NCI-H69 (cell line): ENCODE results near the gene MARK4.

Source experiments
- DNase-seq: peaks from one replicate; lab custom pipeline; 2025; lab: John Stamatoyannopoulos, UW

MARK4 gene

DNA sequence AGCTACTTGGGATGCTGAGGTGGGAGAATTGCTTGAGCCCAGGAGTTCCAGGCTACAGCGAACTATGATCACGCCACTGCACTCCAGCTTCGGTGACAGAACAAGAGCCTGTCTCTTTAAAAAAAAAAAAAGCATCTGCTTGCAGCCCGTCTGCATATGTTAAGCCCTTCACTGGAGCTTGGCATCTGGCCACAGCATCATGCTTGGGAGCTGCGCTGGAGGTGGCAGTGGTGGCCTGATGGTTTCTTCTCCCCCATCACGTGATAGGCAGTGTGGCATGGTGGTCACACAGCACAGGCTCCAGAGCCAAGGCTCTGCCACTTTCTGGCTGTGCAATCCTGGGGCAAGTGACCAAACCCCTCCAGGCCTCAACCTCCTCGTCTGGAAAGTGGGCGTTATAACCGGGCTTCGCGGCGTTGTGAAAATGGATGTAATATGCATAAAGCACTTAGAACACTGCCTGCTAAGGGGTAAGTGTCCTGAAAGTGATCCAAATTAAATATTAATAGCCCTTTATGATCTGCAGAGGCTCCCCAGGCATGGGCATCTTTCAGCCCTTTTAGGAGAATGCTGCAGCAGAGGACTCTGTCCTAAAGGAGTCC is 24.4 kb downstream of the MARK4 start:
- peak; percentile 33 for DNase-seq

DNA sequence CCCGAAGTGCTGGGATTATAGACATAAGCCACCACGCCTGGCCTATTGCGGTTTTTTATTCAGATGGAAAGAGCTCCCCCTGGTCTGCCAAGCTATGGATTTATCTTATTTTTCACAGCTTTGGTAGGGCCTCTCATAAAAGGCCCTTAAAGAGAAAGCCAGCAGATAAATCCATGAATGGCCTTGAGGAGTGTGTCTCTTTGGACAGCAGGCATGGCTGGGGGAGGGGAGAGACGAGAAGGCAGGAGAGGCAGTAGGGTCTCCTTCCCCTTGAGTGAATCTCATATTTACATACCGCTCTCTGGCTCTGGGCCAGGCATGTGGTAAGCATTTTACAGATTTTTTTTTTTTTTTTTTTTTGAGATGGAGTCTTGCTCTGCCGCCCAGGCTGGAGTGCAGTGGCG is 25.2 kb downstream of the MARK4 start:
- DNase-seq: peak; percentile 72

DNA sequence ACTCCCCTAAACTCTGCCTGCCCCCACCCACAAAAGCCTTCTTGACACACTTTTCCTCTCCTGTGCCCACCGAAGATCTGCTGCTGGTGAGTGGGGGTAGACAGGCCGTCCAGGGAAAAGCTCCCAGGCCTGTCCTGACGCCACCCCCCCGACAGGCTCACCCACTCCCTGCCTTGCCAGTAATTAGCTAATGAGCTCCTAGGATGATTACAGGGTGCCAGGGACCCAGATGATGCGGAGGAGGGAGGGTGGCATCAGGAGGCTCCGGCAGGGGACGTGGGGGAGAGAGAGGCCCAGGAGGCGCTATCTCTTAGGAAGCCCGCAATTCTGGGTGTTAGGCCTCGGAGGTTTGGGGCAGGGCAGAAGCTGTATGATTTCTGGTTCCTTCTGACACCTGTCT is 27.0 kb downstream of the MARK4 start:
- peak; percentile 13 for DNase-seq

DNA sequence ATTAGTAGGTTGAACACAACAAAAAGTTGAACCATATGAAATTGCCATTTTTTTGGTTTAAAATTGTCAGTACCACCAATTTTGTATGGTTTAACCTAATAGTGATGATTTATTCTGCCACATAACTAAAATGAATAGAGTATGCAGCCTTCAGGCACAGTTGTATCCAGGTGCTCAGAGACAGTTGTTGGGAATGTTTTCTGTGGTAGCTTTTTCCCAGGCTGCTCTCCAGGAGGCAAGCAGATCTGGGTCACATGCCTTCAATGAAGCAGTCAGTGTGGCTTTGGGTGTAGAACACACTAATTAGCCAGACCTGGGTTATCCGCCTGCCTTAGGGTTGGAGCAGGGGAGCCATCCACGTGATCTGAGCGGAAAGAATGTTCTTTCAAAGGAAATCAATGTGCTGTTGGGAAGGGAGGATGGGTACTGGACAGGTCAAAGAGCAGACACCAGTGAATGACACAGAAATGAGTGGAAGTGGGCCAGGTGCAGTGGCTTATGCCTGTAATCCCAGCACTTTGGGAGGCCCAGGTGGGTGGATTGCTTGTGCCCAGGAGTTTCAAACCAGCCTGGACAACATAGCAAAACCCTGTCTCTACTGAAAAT is 28.6 kb downstream of the MARK4 start:
- no peak for DNase-seq

DNA sequence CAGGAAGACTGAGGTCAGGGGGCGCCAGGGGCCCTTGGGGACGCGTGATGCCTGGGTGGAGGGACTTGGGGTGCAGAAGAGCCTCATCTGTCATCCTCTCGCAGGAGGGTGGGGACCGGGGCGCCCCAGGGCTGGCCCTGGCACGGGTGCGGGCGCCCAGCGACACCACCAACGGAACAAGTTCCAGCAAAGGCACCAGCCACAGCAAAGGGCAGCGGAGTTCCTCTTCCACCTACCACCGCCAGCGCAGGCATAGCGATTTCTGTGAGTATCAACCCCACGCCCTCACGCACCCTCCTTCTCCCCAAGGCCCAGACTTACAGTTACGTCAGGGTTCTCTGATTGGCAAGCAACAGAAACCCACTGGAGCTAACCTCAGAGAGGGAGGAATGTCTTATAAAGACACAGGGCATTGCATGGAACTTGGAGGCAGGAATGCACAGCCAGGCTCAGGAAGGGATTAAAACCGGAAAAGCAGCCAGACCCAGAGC is 29.4 kb downstream of the MARK4 start:
- no peak for DNase-seq

DNA sequence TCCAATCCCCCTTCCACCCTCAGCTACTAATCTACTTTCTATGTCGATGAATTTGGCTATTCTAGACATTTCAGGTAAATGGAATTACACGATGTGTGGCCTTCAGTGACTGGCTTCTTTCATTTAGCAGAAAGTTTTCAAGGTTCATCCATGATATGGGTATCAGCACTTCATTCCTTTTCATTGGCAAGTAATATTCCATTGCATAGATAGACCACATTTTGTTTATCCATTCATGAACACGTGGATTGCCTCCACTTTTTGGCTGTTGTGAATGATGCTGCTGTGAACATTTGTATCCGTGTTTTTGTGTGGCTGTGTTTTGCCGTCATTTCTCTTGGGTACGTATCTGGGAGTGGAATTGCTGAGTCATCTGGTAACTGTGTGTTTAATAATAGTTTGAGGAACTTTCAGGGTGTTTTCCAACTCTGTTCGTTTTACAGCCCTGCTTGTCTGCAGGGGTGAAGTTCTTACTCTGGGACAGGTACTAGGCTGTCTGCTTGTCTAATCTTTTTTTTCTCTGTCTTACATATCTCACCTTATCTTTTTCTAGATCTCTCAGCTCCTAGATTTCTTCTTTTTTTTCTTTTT is 32.5 kb downstream of the MARK4 start:
- DNase-seq: no peak

DNA sequence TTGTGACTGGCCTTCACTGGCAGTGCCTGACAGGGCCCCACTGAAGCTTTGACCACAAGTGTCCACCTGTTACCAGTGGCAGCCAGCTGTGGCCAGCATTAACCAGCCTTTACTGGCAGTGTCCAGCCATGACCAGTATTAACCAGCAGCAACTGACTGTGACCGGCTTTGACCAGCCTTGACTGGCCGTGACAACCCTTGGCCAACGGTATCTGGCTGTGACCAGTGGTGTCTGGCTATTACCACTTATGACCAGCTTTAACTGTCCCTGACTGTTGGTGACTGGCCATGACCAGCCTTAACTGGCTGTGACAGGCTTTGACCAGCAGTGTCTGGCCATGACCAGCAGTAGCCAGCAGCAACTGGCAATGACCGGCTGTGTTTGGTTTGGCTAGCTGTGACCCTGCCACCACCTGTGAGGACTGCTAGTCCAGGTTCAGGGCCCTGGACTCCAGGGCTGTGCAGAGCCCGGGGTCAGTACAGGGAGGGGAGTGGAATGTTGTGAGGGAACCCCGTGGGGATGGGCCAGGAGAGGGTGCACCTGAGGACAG is 39.4 kb downstream of the MARK4 start:
- DNase-seq: no peak

DNA sequence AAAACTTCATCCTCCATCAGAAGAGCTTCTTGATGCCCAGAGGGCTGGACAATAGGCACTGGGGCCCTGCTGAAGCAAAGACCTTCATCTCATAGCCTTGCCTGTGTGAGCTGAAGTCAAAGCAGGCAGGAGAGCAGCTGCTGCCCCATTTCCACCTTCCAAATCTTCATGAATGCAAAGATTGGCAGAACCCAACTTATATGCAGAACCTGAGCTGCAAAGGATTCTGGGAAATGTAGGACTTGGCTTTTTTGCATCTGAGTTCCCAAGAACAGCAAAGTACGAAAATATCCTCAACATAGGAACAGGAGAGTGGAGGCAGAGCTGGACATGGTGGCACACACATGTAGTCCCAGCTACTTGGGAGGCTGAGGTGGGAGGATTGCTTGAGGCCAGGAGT is 40.8 kb downstream of the MARK4 start:
- no peak for DNase-seq

DNA sequence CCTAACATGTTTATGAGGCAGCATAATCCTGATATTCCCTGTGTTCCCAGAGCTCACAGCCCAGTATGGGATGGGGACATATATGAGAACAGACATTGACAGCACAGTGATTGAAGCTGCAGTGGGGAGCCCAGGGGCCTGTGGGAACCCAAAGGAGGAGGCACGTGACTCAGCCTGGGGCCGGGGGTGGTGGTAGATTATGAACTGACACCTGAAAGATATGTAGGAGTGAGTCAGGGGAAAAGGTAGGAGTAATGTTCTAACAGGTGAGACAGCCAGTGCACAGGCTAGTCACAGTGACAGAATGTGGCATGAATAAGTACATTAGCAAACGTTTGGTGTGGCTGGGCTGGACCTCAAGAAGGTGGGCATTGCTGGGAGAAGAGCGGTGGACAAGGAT is 42.6 kb downstream of the MARK4 start:
- DNase-seq: no peak

DNA sequence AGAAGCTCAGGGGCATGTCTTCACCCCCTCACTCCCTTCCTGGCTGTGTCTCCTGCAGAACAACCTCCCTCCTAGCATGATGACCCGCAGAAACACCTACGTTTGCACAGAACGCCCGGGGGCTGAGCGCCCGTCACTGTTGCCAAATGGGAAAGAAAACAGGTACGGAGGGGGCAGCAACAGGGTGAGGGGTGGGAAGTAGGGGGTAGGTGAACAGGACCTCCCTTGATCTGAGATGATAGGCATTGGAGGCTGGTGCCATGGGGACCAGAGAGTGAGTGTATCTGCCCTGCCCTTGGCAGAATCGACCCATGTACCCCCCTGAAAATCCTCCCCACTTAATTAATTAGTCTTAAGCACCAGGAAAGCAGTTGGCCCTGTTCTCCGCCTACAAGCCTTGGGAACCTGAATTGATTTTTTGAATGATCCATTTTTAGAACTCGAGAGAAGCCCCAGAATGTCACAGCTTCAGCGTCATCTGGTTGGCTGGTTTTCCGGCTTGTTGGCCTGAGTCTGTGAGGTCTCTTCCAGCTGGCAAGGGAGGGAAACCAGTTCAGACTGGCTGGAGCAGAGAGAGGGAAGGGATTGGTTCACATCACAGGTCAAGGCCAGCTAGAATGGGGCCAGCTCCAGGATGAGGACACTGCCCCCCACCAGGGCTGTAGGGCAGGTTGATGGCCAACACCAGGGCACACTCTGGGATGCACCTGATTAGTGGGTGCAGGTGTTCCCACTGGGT is 43.4 kb downstream of the MARK4 start:
- no peak for DNase-seq

DNA sequence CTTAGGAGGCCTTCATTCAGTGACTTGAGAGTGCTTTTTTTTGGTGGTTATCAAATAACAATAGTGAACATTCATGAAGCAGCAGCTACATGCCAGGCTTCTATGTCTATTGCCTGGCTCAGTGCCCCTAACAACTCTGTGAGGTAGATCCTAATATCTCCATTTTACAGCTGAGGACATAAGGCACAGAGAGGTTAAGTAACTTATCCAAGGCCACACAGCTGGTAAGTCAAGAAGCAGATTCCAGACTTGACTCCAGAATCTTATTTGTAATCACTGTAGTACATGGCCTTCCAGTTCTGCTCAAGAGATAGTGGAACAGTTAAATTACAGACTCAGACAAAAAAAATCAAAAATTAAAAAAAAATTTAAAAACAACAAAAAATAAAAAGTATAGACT is 44.8 kb downstream of the MARK4 start:
- no peak for DNase-seq

DNA sequence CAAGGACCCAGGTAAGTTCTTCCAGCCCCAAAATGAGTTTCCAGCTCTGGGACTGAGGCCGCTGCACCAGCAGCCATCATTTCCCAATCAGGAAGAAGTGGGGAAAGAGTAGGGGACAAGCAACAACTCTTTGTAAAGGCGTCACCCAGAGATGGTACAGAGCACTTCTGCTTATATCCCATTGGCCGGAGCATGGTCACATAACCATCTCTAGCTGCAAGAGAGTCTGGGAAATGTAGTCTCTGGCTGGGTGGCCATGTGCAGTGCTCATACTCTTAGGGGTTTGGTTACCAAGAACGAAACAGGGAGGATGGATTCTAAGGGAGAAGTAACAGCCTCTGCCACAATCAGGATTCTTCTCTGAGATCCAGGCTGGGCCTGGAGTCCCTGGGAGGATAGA is 45.3 kb downstream of the MARK4 start:
- DNase-seq: no peak

DNA sequence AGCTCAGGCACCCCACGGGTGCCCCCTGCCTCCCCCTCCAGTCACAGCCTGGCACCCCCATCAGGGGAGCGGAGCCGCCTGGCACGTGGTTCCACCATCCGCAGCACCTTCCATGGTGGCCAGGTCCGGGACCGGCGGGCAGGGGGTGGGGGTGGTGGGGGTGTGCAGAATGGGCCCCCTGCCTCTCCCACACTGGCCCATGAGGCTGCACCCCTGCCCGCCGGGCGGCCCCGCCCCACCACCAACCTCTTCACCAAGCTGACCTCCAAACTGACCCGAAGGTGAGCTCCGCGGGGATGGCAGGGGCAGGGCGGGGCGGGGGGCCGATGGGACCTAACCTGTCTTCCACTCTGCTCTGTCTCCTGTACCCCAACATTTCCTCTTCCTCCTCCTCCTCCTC is 46.6 kb downstream of the MARK4 start:
- no peak for DNase-seq

DNA sequence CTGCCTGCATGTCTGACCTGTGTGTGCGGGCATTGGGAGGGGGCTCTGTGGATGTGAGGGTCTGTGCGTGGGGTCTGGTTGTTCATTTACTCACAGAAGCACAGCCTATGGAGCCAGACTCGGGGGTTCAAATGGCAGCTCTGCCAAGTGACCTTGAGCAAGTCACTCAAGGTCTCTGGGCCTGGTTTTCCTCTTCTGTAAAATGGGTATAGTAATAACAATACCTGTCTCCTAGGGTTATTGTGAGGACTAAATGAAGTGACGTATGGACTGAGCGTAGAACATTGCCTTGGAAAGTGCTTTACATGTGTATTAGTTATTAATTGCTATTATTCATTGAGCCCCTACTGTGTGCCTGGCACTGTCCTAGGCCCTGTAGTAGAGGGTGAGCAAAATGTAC is 47.2 kb downstream of the MARK4 start:
- no peak for DNase-seq

DNA sequence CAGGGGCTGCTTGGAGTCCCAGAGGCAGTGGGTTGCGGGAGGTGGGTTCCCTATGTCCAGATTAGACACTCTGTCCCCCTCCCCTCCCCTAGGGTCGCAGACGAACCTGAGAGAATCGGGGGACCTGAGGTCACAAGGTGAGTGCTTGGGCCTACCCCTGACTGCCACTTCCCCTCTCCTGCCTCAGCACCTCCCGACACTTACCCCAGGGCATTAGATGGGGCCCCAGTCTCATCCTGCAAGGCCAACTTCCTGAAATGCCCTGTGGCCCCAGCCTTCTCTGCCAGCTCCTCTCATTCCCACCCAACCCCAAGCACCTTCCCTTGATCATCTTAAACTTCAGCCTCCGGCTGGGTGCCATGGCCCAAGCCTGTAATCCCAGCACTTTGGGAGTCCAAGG is 48.6 kb downstream of the MARK4 start:
- no peak for DNase-seq

DNA sequence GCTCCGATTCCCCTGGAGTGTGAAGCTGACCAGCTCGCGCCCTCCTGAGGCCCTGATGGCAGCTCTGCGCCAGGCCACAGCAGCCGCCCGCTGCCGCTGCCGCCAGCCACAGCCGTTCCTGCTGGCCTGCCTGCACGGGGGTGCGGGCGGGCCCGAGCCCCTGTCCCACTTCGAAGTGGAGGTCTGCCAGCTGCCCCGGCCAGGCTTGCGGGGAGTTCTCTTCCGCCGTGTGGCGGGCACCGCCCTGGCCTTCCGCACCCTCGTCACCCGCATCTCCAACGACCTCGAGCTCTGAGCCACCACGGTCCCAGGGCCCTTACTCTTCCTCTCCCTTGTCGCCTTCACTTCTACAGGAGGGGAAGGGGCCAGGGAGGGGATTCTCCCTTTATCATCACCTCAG is 51.3 kb downstream of the MARK4 start:
- no peak for DNase-seq

DNA sequence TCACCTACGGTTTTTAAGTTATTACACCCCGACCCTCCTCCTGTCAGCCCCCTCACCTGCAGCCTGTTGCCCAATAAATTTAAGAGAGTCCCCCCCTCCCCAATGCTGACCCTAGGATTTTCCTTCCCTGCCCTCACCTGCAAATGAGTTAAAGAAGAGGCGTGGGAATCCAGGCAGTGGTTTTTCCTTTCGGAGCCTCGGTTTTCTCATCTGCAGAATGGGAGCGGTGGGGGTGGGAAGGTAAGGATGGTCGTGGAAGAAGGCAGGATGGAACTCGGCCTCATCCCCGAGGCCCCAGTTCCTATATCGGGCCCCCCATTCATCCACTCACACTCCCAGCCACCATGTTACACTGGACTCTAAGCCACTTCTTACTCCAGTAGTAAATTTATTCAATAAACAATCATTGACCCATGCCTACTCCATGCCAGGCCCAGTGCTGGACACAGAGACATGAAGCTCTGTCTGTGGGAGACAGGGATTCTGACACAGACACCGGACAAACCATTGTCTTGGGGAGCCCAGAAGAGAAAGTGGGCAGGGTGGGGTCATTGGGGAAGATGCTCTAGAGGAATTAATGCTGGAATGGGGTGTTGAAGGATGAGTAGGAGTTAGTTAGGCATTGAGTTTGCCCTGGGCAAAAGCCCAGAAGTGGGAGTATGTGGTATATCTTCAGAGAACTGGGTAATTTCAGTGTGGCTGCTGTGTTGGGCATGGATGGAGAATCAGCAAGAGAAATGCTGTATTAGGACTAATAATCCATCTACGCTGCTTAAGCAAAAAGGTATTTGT is 52.4 kb downstream of the MARK4 start:
- DNase-seq: no peak

DNA sequence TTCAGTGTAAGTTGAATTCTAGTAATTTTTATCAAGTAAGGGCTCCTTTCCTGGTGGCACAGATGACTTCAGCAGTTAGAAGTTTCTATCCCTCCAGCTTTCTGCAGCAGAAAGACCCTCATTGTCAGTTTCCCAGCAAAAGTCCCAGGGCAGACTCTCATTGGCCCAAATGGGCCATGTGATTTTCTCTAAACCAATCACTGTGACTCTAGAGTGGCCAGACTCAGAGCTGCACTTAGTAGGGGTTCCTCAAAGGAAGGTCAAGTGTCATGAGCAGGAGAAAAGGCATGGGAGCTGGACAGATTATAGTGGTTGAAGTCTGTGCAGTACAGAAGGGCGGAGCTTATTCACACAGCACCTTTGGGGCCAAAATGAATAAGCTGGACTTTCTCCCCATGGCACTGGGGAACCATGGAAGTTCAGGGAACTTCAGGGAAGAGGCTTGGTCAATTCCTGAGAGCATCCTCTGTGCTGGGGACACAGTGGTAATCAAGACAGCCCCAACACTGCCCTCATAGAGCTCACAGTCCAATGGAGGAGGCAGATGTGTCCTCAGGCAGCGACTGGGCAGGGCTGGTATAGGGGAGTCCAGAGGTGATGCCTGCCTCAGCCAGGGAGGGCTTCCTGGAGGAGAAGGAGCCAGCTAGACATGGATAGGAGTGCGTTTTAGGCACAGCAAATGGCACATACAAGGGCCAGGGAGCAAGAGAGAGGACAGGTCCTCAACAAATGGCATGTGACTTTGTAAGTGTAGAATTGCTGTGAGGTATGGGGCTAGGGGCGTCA is 53.3 kb downstream of the MARK4 start:
- no peak for DNase-seq

DNA sequence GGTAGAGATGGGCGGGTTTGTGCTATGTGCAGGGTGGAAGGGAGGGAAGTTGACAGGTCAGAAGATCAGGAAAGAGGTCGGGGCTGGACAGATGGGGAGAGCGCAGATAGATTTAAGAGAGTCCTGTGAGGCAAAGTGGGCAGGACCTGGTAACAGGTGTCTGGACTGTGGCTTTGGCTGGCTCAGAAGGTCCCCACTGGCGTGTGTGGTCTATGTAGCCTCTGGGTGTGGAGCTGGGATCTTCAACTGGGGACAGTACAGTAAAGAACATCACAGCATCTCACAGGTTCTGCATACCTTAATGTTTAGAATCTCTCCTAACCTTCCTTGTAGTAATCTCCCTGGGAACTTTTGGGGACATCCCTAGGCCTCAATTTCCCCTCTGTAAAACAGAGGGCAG is 53.9 kb downstream of the MARK4 start:
- DNase-seq: no peak

DNA sequence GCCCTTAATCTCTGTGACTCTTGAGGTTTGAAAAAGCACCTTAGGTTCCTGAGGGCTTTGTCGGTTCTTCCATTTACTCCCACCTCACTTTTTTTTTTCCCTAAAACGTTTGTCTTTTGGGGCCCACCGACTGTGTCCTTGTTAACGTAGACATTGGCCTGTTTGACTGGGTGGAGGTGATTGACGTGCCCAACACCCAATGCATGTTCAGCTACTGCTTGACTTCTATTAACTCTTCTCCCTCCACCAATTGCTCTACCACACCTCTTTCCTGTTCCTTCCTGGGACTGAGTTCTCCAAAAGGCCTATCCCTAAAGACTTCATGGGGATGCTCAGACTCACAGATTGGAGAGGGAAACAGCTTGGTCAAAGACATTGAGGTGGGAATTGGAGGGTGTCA is 54.4 kb downstream of the MARK4 start:
- no peak for DNase-seq

DNA sequence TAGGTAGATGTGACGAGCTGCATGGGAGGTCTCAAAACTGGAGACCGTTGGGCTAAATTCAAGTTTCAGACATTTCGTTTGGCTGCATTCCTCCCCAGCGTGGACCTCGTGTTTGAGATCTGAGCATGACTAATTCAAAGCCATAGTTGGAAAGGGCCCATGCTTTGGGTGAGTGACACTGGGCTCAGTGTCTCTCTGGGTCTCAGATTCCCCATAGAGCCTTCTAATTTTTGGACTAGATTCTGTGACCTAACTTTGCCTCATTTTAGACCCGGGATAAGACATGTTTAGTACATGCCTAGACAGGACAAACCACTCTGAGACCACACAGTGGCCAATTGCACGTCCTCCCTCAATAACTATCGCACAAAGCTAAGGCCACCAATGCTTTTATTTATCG is 55.0 kb downstream of the MARK4 start:
- no peak for DNase-seq
